ENCODE results near the gene TSPAN4.

- TF ChIP-seq CTCF (conservative IDR thresholded peaks at IDR 0.05; ENCODE audit: low read length) (no peak), EZH2phosphoT487 (IDR thresholded peaks at IDR 0.05; ENCODE audit: borderline replicate concordance, low read depth, low read length) (no peak)
Observed at GRCh38 chr11:831961-832528, 10.6 kb upstream of the TSPAN4 start.

Measured in OCI-LY7 (cell line).